PC-9 (cell line): Measurements from ENCODE around the gene SNCB.

Experiments
- CTCF ChIP-seq: fragments of 200-600 bp; sonication (generic); conservative IDR thresholded peaks from 2 replicates; pipeline ENCODE4 v1.6.1; 2017; ENCODE audit warnings: mixed run types, antibody characterized with exemption, mild to moderate bottlenecking, moderate library complexity
- EZH2 ChIP-seq: fragments of 200-600 bp; sonication (generic); IDR thresholded peaks from 2 replicates; pipeline ENCODE4 v1.8.0; 2017; ENCODE audit warnings: antibody characterized with exemption, low read depth

DNA sequence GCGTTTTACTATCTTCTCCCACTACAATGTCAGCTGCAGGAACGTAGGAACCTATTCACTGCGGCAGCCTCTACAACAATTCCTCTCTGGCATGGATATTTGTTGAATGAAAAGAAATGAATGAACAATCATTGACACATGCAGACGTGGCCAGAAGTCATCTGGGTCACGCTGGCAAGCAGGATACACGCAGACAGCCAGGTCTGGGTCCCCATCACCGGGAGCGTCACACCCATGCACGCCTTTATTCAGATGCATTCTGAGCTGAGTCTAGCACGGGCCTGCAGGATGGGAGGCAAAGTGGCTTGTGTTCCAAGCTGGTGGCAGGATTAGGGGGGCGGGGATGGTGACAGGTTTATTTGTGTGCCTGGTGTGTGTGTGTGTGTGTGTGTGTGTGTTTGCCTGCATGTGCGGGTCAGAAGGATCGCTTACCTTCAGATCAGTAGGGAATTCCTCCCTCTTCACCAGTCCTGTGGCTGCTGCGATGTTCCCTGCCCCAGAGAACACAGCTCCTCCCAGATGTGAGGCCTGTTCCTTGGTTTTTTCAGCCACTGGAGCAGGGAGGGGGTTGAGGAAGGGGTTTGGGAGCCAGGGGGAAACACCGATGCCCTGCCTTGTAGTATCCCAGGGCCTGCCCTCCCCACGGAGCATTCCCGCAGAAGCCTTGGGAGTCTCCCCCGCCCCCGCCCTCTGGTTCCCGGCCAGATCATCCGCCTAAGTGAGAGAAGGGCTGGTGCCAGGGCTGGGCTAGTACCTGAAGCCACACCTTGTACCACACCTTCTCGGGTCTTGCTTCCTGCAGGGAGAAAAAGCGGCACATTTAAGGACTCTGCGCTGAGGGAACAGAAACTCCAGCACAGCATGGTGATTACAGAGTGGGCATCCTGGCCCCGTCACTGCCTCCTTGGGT is 4.1 kb downstream of the SNCB start:
- TF ChIP-seq CTCF (no peak), EZH2 (no peak)
